ENCODE measurements around the gene ITIH3. TPM values are rescaled to one million over a fixed set of nuclear protein-coding genes. Genes with fewer than 3 reads are reported as not detected.

Gene ITIH3
- total RNA-seq, 6 donors from 2014 or later: 2.1 to 13.5 (median 7.0) TPM

GRCh38 chr3:52777127-52777958, 17.3 kb upstream of the ITIH3 start, which contains the start of gene ITIH1:
Gene ITIH1, plus strand, starts transcription at chr3:52777599. Its CDS starts 17 bp downstream, at chr3:52777616.
- Histone ChIP-seq H3K4me3 (no peak within 1 kb of the TSS), H3K36me3 (no peaks in the 10 kb centered on the region), H3K9me3 (no peaks in the 10 kb centered on the region), H3K27ac (no peak within 1 kb of the TSS), H3K4me1 (no peaks in the 10 kb centered on the region), H3K27me3 (no peaks in the 10 kb centered on the region)
- TF ChIP-seq POLR2A (IDR thresholded peaks at IDR 0.05): no peak
- no peak for TF ChIP-seq EP300 (IDR thresholded peaks at IDR 0.05)
- TF ChIP-seq CTCF (IDR thresholded peaks at IDR 0.05): no peak
- TF ChIP-seq POLR2AphosphoS5 (IDR thresholded peaks at IDR 0.05): no peak
- DNase-seq (no peak), ATAC-seq (ENCODE audit: low FRiP score in 2 of 2) (no peak)
- WGBS, 2 donors: 86 to 88% methylated on average over 7 to 12 of the region's 12 CpGs

- 68 to 83% methylated on average over 6 to 17 of the region's 17 CpGs for WGBS, 2 donors
- no peak overlapping the region for H3K4me3 ChIP-seq
- DNase-seq: peak in 1 of 2 donors; percentile 19
- TF ChIP-seq POLR2AphosphoS5 (IDR thresholded peaks at IDR 0.05) (no peak), POLR2A (IDR thresholded peaks at IDR 0.05) (no peak), EP300 (IDR thresholded peaks at IDR 0.05) (no peak), CTCF (IDR thresholded peaks at IDR 0.05) (no peak)
- no peaks in the 10 kb centered on the region for H3K27me3 ChIP-seq
- H3K9me3 ChIP-seq: no peaks in the 10 kb centered on the region
- no peak for ATAC-seq (ENCODE audit: low FRiP score in 2 of 2)
- H3K36me3 ChIP-seq: no peaks in the 10 kb centered on the region
- no peak overlapping the region for H3K27ac ChIP-seq
- no peaks in the 10 kb centered on the region for H3K4me1 ChIP-seq
Observed at GRCh38 chr3:52777959-52778805, 16.4 kb upstream of the ITIH3 start.

GRCh38 chr3:52779011-52779836, 15.4 kb upstream of the ITIH3 start:
- peak in 1 of 2 donors; percentile 29 for DNase-seq
- Histone ChIP-seq H3K27me3 (no peaks in the 10 kb centered on the region), H3K36me3 (no peaks in the 10 kb centered on the region), H3K9me3 (no peaks in the 10 kb centered on the region), H3K4me1 (no peaks in the 10 kb centered on the region), H3K27ac (no peak overlapping the region), H3K4me3 (no peak overlapping the region)
- no peak for TF ChIP-seq POLR2AphosphoS5 (IDR thresholded peaks at IDR 0.05)
- no peak for TF ChIP-seq POLR2A (IDR thresholded peaks at IDR 0.05)
- no peak for TF ChIP-seq CTCF (IDR thresholded peaks at IDR 0.05)
- TF ChIP-seq EP300 (IDR thresholded peaks at IDR 0.05): no peak
- 68 to 83% methylated on average over 7 to 10 of the region's 11 CpGs for WGBS, 2 donors
- peak in 1 of 2 donors; percentile 11 for ATAC-seq (ENCODE audit: low FRiP score in 2 of 2)

- Histone ChIP-seq H3K27ac (no peak overlapping the region), H3K36me3 (no peaks in the 10 kb centered on the region), H3K9me3 (no peaks in the 10 kb centered on the region), H3K4me1 (no peaks in the 10 kb centered on the region), H3K4me3 (no peak overlapping the region), H3K27me3 (no peaks in the 10 kb centered on the region)
- WGBS, 2 donors: 76 to 84% methylated on average over 4 to 8 of the region's 8 CpGs
- TF ChIP-seq POLR2A (IDR thresholded peaks at IDR 0.05) (no peak), CTCF (IDR thresholded peaks at IDR 0.05) (no peak), POLR2AphosphoS5 (IDR thresholded peaks at IDR 0.05) (no peak), EP300 (IDR thresholded peaks at IDR 0.05) (no peak)
- no peak for ATAC-seq (ENCODE audit: low FRiP score in 2 of 2)
- DNase-seq: peak in 1 of 2 donors; percentile 14
Observed at GRCh38 chr3:52779837-52780585, 14.6 kb upstream of the ITIH3 start.
